WTC11 (cell line): ENCODE measurements around the gene TRIM9. TPM values are rescaled to one million over a fixed set of nuclear protein-coding genes. Genes with fewer than 3 reads are reported as not detected.

Experiments used
- ATAC-seq: fragments of 200-7000 bp; cut with Tn5 transposase; 2 replicates; pipeline ENCODE4 v1.10.0; 2021; ENCODE audit warnings: mild to moderate bottlenecking, moderate library complexity
- CTCF ChIA-PET: fragments of 300-600 bp; sonication (Branson Sonifier 250); formaldehyde crosslinking; loops from one replicate; lab custom pipeline; 2021; ENCODE audit warnings: antibody characterized with exemption; lab: Charles Lee
- POLR2A ChIA-PET: fragments of 350-600 bp; sonication (Branson Sonifier 250); formaldehyde crosslinking; loops from one replicate; lab custom pipeline; 2021; ENCODE audit warnings: antibody characterized with exemption; lab: Charles Lee
- DNase-seq: peaks from one replicate; pipeline ENCODE4 v3.0.0; 2021; ENCODE audit warnings: low spot score
- H3K27ac Mint-ChIP-seq: 2 replicates; pipeline ENCODE4 v1.8.0; 2021; ENCODE audit warnings: mixed read lengths
- H3K27me3 Mint-ChIP-seq: 2 replicates; pipeline ENCODE4 v1.8.0; 2021; ENCODE audit warnings: low read depth, mild to moderate bottlenecking, moderate library complexity, mixed read lengths
- H3K36me3 Mint-ChIP-seq: 2 replicates; pipeline ENCODE4 v1.8.0; 2021; ENCODE audit warnings: mixed read lengths
- H3K4me1 Mint-ChIP-seq: 2 replicates; pipeline ENCODE4 v1.8.0; 2022; ENCODE audit warnings: mixed read lengths
- H3K4me3 Mint-ChIP-seq: 2 replicates; pipeline ENCODE4 v1.8.0; 2021; ENCODE audit warnings: mild to moderate bottlenecking, moderate library complexity, mixed read lengths
- H3K9me3 Mint-ChIP-seq: 2 replicates; pipeline ENCODE4 v1.8.0; 2021; ENCODE audit warnings: mixed read lengths
- FOXK1 ChIP-seq: sonication (generic); formaldehyde crosslinking; IDR thresholded peaks from 2 replicates; pipeline ENCODE4 v1.8.0; 2022; ENCODE audit warnings: mild to moderate bottlenecking, moderate library complexity, missing genetic modification reagents
- FOXP1 ChIP-seq: sonication (generic); formaldehyde crosslinking; IDR thresholded peaks from 2 replicates; pipeline ENCODE4 v1.8.0; 2022; ENCODE audit warnings: missing genetic modification reagents, mild to moderate bottlenecking, moderate library complexity, borderline replicate concordance
- GABPB1 ChIP-seq: sonication (generic); formaldehyde crosslinking; IDR thresholded peaks from 2 replicates; pipeline ENCODE4 v1.8.1; 2023; ENCODE audit warnings: mild to moderate bottlenecking, missing genetic modification reagents
- JAZF1 ChIP-seq: fragments of 250-450 bp; sonication (Bioruptor Pico); IDR thresholded peaks from 2 replicates; pipeline ENCODE4 v1.9.0; 2021; ENCODE audit warnings: moderate library complexity, mild to moderate bottlenecking, inconsistent platforms
- KAT7 ChIP-seq: sonication (generic); formaldehyde crosslinking; IDR thresholded peaks from 2 replicates; pipeline ENCODE4 v1.8.1; 2023; ENCODE audit warnings: missing genetic modification reagents, mild to moderate bottlenecking, borderline replicate concordance
- MAX ChIP-seq: sonication (generic); formaldehyde crosslinking; IDR thresholded peaks from 2 replicates; pipeline ENCODE4 v1.8.0; 2022; ENCODE audit warnings: mild to moderate bottlenecking, missing genetic modification reagents
- NFATC4 ChIP-seq: fragments of 250-450 bp; sonication (Bioruptor Pico); IDR thresholded peaks from 2 replicates; pipeline ENCODE4 v1.9.0; 2021; ENCODE audit warnings: mild to moderate bottlenecking
- SP1 ChIP-seq: sonication (generic); formaldehyde crosslinking; conservative IDR thresholded peaks from 2 replicates; pipeline ENCODE4 v1.8.1; 2022; ENCODE audit warnings: missing genetic modification reagents
- TCF7 ChIP-seq: sonication (generic); formaldehyde crosslinking; IDR thresholded peaks from 2 replicates; pipeline ENCODE4 v1.8.0; 2022; ENCODE audit warnings: mild to moderate bottlenecking, low read depth, missing genetic modification reagents, moderate library complexity
- USF1 ChIP-seq: sonication (generic); formaldehyde crosslinking; IDR thresholded peaks from 2 replicates; pipeline ENCODE4 v1.8.0; 2022; ENCODE audit warnings: mild to moderate bottlenecking, missing genetic modification reagents
- USF2 ChIP-seq: sonication (generic); formaldehyde crosslinking; IDR thresholded peaks from 2 replicates; pipeline ENCODE4 v1.8.1; 2023; ENCODE audit warnings: mild to moderate bottlenecking, missing genetic modification reagents, moderate library complexity
- ZNF317 ChIP-seq: sonication (generic); formaldehyde crosslinking; IDR thresholded peaks from 2 replicates; pipeline ENCODE4 v1.8.1; 2023; ENCODE audit warnings: low read depth, mild to moderate bottlenecking, moderate library complexity, missing genetic modification reagents, borderline replicate concordance
- ZNF396 ChIP-seq: fragments of 250-450 bp; sonication (Bioruptor Pico); IDR thresholded peaks from 2 replicates; pipeline ENCODE4 v1.8.0; 2021; ENCODE audit warnings: mild to moderate bottlenecking, moderate library complexity, borderline replicate concordance
- ZNF423 ChIP-seq: fragments of 250-450 bp; sonication (Bioruptor Pico); IDR thresholded peaks from 2 replicates; pipeline ENCODE4 v2.1.2; 2022; ENCODE audit warnings: mild to moderate bottlenecking, moderate library complexity
- total RNA-seq: library from RNA; stranded (reverse); gene quantifications from 3 replicates; pipeline ENCODE4 v1.2.3, GENCODE V29; 2021
- TF ChIP-seq, protein P1 (sequence below): sonication (generic); formaldehyde crosslinking; IDR thresholded peaks from 2 replicates; pipeline ENCODE4 v1.8.0; 2023; ENCODE audit warnings: missing genetic modification reagents, mild to moderate bottlenecking, borderline replicate concordance
- TF ChIP-seq, protein P2 (sequence below): sonication (generic); formaldehyde crosslinking; IDR thresholded peaks from 2 replicates; pipeline ENCODE4 v1.8.1; 2022; ENCODE audit warnings: mild to moderate bottlenecking, missing genetic modification reagents, moderate library complexity, borderline replicate concordance
- TF ChIP-seq, protein P3 (sequence below): fragments of 250-450 bp; sonication (Bioruptor Pico); conservative IDR thresholded peaks from 2 replicates; pipeline ENCODE4 v1.9.0; 2021; ENCODE audit warnings: mild to moderate bottlenecking

The TRIM9 gene
- total RNA-seq, 1 experiment from 2014 or later: 4.0 TPM

- TF ChIP-seq KAT7 (CRISPR knock-in tag): no peak
- TF ChIP-seq, protein P1, sequence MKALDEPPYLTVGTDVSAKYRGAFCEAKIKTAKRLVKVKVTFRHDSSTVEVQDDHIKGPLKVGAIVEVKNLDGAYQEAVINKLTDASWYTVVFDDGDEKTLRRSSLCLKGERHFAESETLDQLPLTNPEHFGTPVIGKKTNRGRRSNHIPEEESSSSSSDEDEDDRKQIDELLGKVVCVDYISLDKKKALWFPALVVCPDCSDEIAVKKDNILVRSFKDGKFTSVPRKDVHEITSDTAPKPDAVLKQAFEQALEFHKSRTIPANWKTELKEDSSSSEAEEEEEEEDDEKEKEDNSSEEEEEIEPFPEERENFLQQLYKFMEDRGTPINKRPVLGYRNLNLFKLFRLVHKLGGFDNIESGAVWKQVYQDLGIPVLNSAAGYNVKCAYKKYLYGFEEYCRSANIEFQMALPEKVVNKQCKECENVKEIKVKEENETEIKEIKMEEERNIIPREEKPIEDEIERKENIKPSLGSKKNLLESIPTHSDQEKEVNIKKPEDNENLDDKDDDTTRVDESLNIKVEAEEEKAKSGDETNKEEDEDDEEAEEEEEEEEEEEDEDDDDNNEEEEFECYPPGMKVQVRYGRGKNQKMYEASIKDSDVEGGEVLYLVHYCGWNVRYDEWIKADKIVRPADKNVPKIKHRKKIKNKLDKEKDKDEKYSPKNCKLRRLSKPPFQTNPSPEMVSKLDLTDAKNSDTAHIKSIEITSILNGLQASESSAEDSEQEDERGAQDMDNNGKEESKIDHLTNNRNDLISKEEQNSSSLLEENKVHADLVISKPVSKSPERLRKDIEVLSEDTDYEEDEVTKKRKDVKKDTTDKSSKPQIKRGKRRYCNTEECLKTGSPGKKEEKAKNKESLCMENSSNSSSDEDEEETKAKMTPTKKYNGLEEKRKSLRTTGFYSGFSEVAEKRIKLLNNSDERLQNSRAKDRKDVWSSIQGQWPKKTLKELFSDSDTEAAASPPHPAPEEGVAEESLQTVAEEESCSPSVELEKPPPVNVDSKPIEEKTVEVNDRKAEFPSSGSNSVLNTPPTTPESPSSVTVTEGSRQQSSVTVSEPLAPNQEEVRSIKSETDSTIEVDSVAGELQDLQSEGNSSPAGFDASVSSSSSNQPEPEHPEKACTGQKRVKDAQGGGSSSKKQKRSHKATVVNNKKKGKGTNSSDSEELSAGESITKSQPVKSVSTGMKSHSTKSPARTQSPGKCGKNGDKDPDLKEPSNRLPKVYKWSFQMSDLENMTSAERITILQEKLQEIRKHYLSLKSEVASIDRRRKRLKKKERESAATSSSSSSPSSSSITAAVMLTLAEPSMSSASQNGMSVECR (CRISPR knock-in tag): no peak
- no peak for TF ChIP-seq USF2 (CRISPR knock-in tag)
- TF ChIP-seq, protein P2, sequence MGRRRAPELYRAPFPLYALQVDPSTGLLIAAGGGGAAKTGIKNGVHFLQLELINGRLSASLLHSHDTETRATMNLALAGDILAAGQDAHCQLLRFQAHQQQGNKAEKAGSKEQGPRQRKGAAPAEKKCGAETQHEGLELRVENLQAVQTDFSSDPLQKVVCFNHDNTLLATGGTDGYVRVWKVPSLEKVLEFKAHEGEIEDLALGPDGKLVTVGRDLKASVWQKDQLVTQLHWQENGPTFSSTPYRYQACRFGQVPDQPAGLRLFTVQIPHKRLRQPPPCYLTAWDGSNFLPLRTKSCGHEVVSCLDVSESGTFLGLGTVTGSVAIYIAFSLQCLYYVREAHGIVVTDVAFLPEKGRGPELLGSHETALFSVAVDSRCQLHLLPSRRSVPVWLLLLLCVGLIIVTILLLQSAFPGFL (CRISPR knock-in tag): no peak
- no peak for TF ChIP-seq USF1 (CRISPR knock-in tag)
- no peak for TF ChIP-seq ZNF317 (CRISPR knock-in tag)
- TF ChIP-seq GABPB1 (CRISPR knock-in tag): no peak
- no peak for TF ChIP-seq TCF7 (CRISPR knock-in tag)
- TF ChIP-seq FOXK1 (CRISPR knock-in tag): no peak
- no peak for TF ChIP-seq FOXP1 (CRISPR knock-in tag)
- TF ChIP-seq, protein P3, sequence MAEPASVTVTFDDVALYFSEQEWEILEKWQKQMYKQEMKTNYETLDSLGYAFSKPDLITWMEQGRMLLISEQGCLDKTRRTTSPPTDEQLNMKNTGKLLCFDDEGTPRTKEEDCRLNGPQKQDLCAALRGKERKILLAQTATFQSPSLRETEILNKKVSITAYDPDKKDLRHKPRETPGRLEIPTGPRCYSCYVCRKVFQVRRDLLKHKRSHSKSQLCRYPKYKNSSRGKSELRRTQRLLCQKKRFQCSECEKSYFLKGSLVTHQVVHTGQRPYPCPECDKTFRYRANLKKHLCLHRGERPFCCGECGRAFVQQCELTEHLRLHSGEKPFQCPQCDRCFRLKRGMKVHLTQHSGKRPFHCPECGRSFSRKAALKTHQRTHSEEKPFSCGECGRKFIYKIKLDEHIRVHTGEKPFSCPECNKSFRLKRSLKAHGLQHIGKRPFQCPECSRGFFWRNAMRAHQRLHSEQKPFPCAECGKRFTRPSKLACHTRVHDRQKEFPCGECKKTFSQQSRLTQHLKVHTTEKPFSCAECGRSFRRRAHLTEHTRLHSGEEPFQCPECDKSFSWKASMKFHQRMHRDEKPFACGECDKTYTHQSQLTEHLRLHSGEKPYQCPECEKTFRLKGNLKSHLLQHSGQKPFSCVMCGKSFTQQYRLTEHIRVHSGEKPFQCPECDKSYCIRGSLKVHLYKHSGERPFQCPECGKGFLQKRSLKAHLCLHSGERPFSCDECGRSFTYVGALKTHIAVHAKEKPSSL (CRISPR knock-in tag): no peak
- no peak for TF ChIP-seq SP1 (CRISPR knock-in tag)
- no peak for TF ChIP-seq NFATC4
- TF ChIP-seq JAZF1: no peak
- no peak for TF ChIP-seq MAX (CRISPR knock-in tag)
- no peak for TF ChIP-seq ZNF396
- TF ChIP-seq ZNF423 (CRISPR knock-in tag): no peak
- peaks cover 4% of the 10 kb centered on the region; the same call in 1 of the 2 replicates for H3K36me3 Mint-ChIP-seq
- H3K4me1 Mint-ChIP-seq: no peaks in the 10 kb centered on the region
- H3K27me3 Mint-ChIP-seq: no peaks in the 10 kb centered on the region
- no peak for ATAC-seq
- no peak overlapping the region for H3K27ac Mint-ChIP-seq
- no peak for DNase-seq
- no peak overlapping the region for H3K4me3 Mint-ChIP-seq
- H3K9me3 Mint-ChIP-seq: peaks cover 25% of the 10 kb centered on the region
- ChIA-PET POLR2A (no interaction called here), CTCF (no interaction called here)
Observed at GRCh38 chr14:51059032-51059431, 35.9 kb downstream of the TRIM9 start.
